Kidney (tissue), 14 donors: Measurements from ENCODE around the gene MCM3AP. TPM values are rescaled to one million over a fixed set of nuclear protein-coding genes. Genes with fewer than 3 reads are reported as not detected.
A peak's percentile ranks its signal among the peaks of the same experiment; 100 is the strongest.

ENCODE experiments used
- DNase-seq, 5 donors: peaks; one replicate each; pipeline ENCODE4 v3.0.0-alpha.2; 2013 to 2020
- FAIRE-seq: peaks from 2 replicates; lab custom pipeline; 2012; peaks lifted over from hg19 to GRCh38; lab: Jason Lieb, UNC
- H3K27ac ChIP-seq, 2 donors: one replicate each; pipeline ENCODE4 v1.7.0; 2013; ENCODE audit warnings: low read depth in 2 of 2, low read length in 2 of 2, inconsistent platforms in 1 of 2
- H3K27me3 ChIP-seq: one replicate; pipeline ENCODE4 v1.7.1; 2013; ENCODE audit warnings: low read length, inconsistent platforms; ENCODE audit not compliant: control insufficient read depth, insufficient read depth
- H3K36me3 ChIP-seq, 3 donors: one replicate each; pipeline versions ENCODE4 v1.7.0 to v1.7.1; 2013; ENCODE audit warnings: low read length in 3 of 3, control low read depth in 1 of 3, inconsistent platforms in 1 of 3; ENCODE audit not compliant: insufficient read depth in 3 of 3, control insufficient read depth in 2 of 3
- H3K4me1 ChIP-seq, 3 donors: one replicate each; pipeline versions ENCODE4 v1.7.0 to v1.7.1; 2013; ENCODE audit warnings: low read length in 3 of 3, inconsistent platforms in 1 of 3, low read depth in 1 of 3; ENCODE audit not compliant: control insufficient read depth in 2 of 3, insufficient read depth in 2 of 3
- H3K4me3 ChIP-seq, 3 donors: one replicate each; pipeline versions ENCODE4 v1.7.0 to v1.8.1; 2013; ENCODE audit warnings: low read length in 3 of 3, control low read depth in 1 of 3, inconsistent platforms in 1 of 3
- H3K9ac ChIP-seq, 3 donors: one replicate each; pipeline versions ENCODE4 v1.7.0 to v1.7.1; 2013; ENCODE audit warnings: low read length in 3 of 3, control low read depth in 1 of 3, inconsistent platforms in 1 of 3
- H3K9me3 ChIP-seq, 3 donors: one replicate each; pipeline versions ENCODE4 v1.7.0 to v1.7.1; 2013; ENCODE audit warnings: low read length in 3 of 3, control low read depth in 1 of 3, inconsistent platforms in 1 of 3; ENCODE audit not compliant: control insufficient read depth in 2 of 3, insufficient read depth in 1 of 3
- intact Hi-C: fragments of 100-400 bp; cut with DNase I; formaldehyde crosslinking; loops from one replicate; pipeline ENCODE4 v1.11.1; 2022
- polyA plus RNA-seq: library from polyadenylated mRNA; stranded (reverse); fragments of 350-450 nt; fragmentation: Illumina TruSeq; extraction: RNeasy Lipid Tissue Mini Kit (QIAGEN cat#74804); gene quantifications from one replicate; pipeline ENCODE4 v1.2.3, GENCODE V29; 2014; ENCODE audit warnings: low read depth, low replicate concordance; ENCODE audit not compliant: insufficient read depth
- total RNA-seq: library from RNA; stranded (reverse); fragmentation: NEBNext Ultra II Directional; extraction: Animal tissue kit (Norgen Biotek cat#: 25700); gene quantifications from one replicate; pipeline ENCODE4 v1.2.1, GENCODE V29; 2021
- TF ChIP-seq, protein P1 (sequence below): IDR thresholded peaks from 3 replicates; pipeline ENCODE4 v1.5.1; 2012; ENCODE audit warnings: mild to moderate bottlenecking, moderate library complexity, borderline replicate concordance; ENCODE audit not compliant: insufficient read depth; ENCODE audit errors: extremely low read depth
- donor health status: control.
- donor health status: control.
- donor health status: control.
- donor health status: control.
- donor health status: control.
- donor health status: DM: yes; HTN: yes; CAD: no.
- donor health status: Normal renal cell carcinoma (clear cell type).

The MCM3AP gene
- total and polyA plus RNA-seq, 2 donors from 2014 or later = 29.0 to 101 TPM

DNA sequence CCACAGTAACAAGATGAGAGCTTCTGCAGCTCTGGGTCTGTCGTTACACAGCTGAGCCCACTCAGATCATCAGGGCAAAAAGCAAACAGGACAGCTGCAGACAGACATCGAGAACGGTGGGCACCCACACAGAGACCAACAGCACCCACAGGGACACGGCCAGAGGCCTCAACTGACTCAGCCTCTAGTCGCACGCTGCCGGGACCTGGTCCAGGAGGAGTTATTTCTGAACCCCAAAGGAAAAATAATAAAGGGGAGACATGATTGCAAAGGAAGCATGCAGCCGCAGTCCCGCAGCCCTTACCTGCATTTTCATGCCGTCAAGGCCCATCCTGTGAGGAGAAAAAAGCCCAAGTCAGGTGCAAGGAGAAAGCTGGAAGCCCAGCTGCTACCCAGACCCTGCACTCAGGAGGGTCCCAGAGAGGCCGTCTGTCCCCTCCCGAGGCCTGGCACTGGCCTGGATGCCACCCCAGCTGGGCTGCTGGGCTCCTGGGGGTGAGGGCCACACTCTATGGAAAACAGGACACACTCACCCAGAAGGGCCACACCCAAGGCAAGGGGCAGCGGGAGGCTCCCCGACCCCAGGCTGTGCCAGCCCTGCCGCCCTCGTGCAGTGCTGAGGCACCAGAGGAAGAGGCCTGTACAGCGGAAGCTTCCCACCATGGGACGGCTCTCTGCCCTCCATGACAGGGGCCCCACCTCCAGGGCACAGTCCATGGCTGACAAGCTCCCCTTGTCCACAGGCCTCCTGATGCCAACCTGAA, 72.5 kb downstream of the MCM3AP start:
- DNase-seq (peak in 2 of 5 donors; percentile 5 to 61), FAIRE-seq (no peak)
- TF ChIP-seq, protein P1, sequence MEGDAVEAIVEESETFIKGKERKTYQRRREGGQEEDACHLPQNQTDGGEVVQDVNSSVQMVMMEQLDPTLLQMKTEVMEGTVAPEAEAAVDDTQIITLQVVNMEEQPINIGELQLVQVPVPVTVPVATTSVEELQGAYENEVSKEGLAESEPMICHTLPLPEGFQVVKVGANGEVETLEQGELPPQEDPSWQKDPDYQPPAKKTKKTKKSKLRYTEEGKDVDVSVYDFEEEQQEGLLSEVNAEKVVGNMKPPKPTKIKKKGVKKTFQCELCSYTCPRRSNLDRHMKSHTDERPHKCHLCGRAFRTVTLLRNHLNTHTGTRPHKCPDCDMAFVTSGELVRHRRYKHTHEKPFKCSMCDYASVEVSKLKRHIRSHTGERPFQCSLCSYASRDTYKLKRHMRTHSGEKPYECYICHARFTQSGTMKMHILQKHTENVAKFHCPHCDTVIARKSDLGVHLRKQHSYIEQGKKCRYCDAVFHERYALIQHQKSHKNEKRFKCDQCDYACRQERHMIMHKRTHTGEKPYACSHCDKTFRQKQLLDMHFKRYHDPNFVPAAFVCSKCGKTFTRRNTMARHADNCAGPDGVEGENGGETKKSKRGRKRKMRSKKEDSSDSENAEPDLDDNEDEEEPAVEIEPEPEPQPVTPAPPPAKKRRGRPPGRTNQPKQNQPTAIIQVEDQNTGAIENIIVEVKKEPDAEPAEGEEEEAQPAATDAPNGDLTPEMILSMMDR = no peak
- intact Hi-C loops = no loop called here
- H3K9me3 ChIP-seq = no peaks in the 10 kb centered on the region
- H3K4me1 ChIP-seq = no peaks in the 10 kb centered on the region
- no peak overlapping the region for H3K4me3 ChIP-seq
- H3K27me3 ChIP-seq = no peaks in the 10 kb centered on the region
- peaks cover 0 to 10% (median 3%) of the 10 kb centered on the region in 3 donors for H3K36me3 ChIP-seq
- H3K9ac ChIP-seq = no peak overlapping the region
- no peak overlapping the region for H3K27ac ChIP-seq

DNA sequence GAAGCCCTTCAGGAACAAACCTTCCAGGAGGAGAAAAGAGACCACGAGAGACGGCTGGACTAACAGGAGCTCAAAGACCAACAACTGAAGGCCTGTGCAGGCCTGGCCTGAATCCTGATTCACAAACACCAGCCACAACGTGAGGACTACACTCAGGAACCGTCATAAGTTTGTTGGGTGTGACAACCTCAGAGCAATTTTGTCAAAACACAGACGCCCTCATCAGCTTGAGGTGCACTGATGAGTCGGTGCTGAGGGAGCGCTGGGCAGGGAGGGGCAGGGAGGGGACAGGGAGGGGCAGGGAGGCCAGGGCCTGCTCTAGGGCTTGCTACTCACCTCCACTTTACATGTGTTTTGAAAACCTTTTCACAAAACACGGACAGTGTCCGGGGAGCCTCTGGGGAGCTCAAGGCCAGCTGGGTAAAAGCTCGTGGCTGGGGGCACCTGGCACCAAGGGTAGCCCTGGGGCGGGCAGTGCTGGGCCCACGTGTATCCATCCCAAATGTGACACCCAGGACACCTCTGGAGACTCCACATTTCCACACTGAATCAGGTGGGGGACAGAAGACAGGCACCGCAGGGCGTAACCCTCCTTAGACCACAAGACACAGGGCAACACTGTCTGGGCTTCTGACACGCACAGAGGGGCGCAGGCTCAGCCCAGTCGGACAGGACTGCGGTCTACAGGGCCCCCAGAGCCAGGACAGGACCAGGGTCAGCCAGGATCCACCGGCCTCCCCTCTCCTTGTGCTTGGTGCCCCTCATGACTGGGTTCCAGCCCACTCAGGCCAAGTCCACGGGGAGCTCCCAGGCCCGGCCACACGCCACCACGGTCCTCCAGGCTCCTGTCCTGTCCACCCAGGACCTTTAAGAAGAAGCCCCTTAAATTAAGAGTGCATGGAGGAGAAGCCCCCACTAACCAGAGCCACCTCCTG, 73.4 kb downstream of the MCM3AP start:
- no peak overlapping the region for H3K4me3 ChIP-seq
- no peak overlapping the region for H3K9ac ChIP-seq
- no peak for FAIRE-seq
- H3K27ac ChIP-seq = no peak overlapping the region
- intact Hi-C loops = no loop called here
- DNase-seq = peak in 2 of 5 donors; percentile 6 to 52
- no peaks in the 10 kb centered on the region for H3K4me1 ChIP-seq
- no peaks in the 10 kb centered on the region for H3K9me3 ChIP-seq
- TF ChIP-seq, protein P1 = no peak
- no peaks in the 10 kb centered on the region for H3K27me3 ChIP-seq
- peaks cover 0 to 6% (median 5%) of the 10 kb centered on the region in 3 donors for H3K36me3 ChIP-seq

- no peak for FAIRE-seq
- H3K36me3 ChIP-seq = peaks cover 0 to 6% (median 5%) of the 10 kb centered on the region in 3 donors
- H3K27me3 ChIP-seq = no peaks in the 10 kb centered on the region
- DNase-seq = peak in 2 of 5 donors; percentile 1 to 49
- no peak overlapping the region for H3K9ac ChIP-seq
- intact Hi-C loops = no loop called here
- H3K9me3 ChIP-seq = no peaks in the 10 kb centered on the region
- H3K4me3 ChIP-seq = no peak overlapping the region
- TF ChIP-seq, protein P1 = no peak
- H3K4me1 ChIP-seq = no peaks in the 10 kb centered on the region
- no peak overlapping the region for H3K27ac ChIP-seq
These were observed 74.0 kb downstream of the MCM3AP start for GRCh38 chr21:46211376-46211775.
